Measurements from ENCODE around the gene LPXN. TPM values are rescaled to one million over a fixed set of nuclear protein-coding genes. Genes with fewer than 3 reads are reported as not detected.

The LPXN gene
- total RNA-seq, 1 experiment from 2014 or later = 3.0 TPM

GRCh38 chr11:58613228-58613627, 37.6 kb upstream of the LPXN start:
- no TSS peak for BruUV-seq (replicated peaks)
- intact Hi-C loops (cut with micrococcal nuclease; ENCODE audit: unreplicated experiment) = no loop called here
- in situ Hi-C loops (cut with HindIII; ENCODE audit: low pct_unique_long_range_greater_than_20kb, low sequenced_read_pairs) = no loop called here
- H3K4me3 ChIP-seq (ENCODE audit: low read depth in 2 of 2, low read length in 2 of 2) = no peak overlapping the region
- TF ChIP-seq POLR2AphosphoS5 (IDR thresholded peaks at IDR 0.05; ENCODE audit: low read depth, low read length) (no peak), TCF7L2 (IDR thresholded peaks at IDR 0.05; ENCODE audit: low read depth, low read length) (no peak), SIN3A (IDR thresholded peaks at IDR 0.05; ENCODE audit: borderline replicate concordance, insufficient read depth, low read depth, low read length) (no peak), REST (IDR thresholded peaks at IDR 0.05; ENCODE audit: insufficient read depth in 1 of 2, low read depth in 2 of 2, low read length in 1 of 2) (no peak), CTCF (IDR thresholded peaks at IDR 0.05) (no peak)
- ChIA-PET CTCF (no interaction called here), POLR2A (no interaction called here)
- no peak overlapping the region for H3K27ac ChIP-seq (ENCODE audit: low read length)
- no peaks in the 10 kb centered on the region for H3K27me3 ChIP-seq (ENCODE audit: control insufficient read depth, insufficient read depth, low read length)
- no peaks in the 10 kb centered on the region for H3K9me3 ChIP-seq (ENCODE audit: control insufficient read depth, insufficient read depth, low read depth, low read length)
- no peaks in the 10 kb centered on the region for H3K4me1 ChIP-seq (ENCODE audit: control insufficient read depth, insufficient read depth, low read length)
- ATAC-seq (no peak), DNase-seq (ENCODE audit: low read depth, low spot score) (no peak)
- peaks cover 66% of the 10 kb centered on the region for H3K36me3 ChIP-seq (ENCODE audit: control insufficient read depth, insufficient read depth, low read length)

DNA sequence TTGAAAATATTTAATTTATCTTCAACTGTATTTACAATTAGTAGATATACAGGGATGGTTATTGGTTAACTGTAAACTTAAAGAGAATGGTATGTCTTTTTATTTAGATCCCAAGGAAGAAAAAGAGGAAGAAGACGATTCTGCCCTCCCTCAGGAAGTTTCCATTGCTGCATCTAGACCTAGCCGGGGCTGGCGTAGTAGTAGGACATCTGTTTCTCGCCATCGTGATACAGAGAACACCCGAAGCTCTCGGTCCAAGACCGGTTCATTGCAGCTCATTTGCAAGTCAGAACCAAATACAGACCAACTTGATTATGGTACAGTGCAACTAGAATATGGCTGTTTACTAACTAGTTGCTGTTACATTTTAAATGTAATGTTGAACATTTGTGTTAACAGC, 34.1 kb upstream of the LPXN start:
- H3K36me3 ChIP-seq (ENCODE audit: control insufficient read depth, insufficient read depth, low read length) = peaks cover 37% of the 10 kb centered on the region
- no peak overlapping the region for H3K4me3 ChIP-seq (ENCODE audit: low read depth in 2 of 2, low read length in 2 of 2)
- H3K9me3 ChIP-seq (ENCODE audit: control insufficient read depth, insufficient read depth, low read depth, low read length) = no peaks in the 10 kb centered on the region
- H3K4me1 ChIP-seq (ENCODE audit: control insufficient read depth, insufficient read depth, low read length) = no peaks in the 10 kb centered on the region; the same call in 1 of the 2 replicates
- no peaks in the 10 kb centered on the region for H3K27me3 ChIP-seq (ENCODE audit: control insufficient read depth, insufficient read depth, low read length)
- in situ Hi-C loops (cut with HindIII; ENCODE audit: low pct_unique_long_range_greater_than_20kb, low sequenced_read_pairs) = no loop called here
- POLR2A ChIA-PET = no interaction called here
- no TSS peak for BruUV-seq (replicated peaks)
- CTCF ChIA-PET = no interaction called here
- no peak overlapping the region for H3K27ac ChIP-seq (ENCODE audit: low read length)
- ATAC-seq (no peak), DNase-seq (ENCODE audit: low read depth, low spot score) (no peak)
- TF ChIP-seq SIN3A (IDR thresholded peaks at IDR 0.05; ENCODE audit: borderline replicate concordance, insufficient read depth, low read depth, low read length) (no peak), REST (IDR thresholded peaks at IDR 0.05; ENCODE audit: insufficient read depth in 1 of 2, low read depth in 2 of 2, low read length in 1 of 2) (no peak), CTCF (IDR thresholded peaks at IDR 0.05) (no peak), TCF7L2 (IDR thresholded peaks at IDR 0.05; ENCODE audit: low read depth, low read length) (no peak), POLR2AphosphoS5 (IDR thresholded peaks at IDR 0.05; ENCODE audit: low read depth, low read length) (no peak)
- intact Hi-C loops (cut with micrococcal nuclease; ENCODE audit: unreplicated experiment) = no loop called here

All from Panc1 (cell line).